SK-N-SH (cell line): ENCODE data around the gene ZSWIM1. TPM values are rescaled to one million over a fixed set of nuclear protein-coding genes. Genes with fewer than 3 reads are reported as not detected.

ENCODE experiments used
- CTCF ChIA-PET: fragments of 300-600, 350-600 bp; formaldehyde crosslinking; extraction: SDS; loops from one replicate; lab custom pipeline; 2021; lab: Yijun Ruan, JAX
- POLR2A ChIA-PET: fragments of 350-600 bp; sonication (Branson Sonifier 250); formaldehyde crosslinking; extraction: SDS; loops from one replicate; lab custom pipeline; 2020; ENCODE audit warnings: antibody characterized with exemption, inconsistent platforms; lab: Yijun Ruan, JAX
- DNase-seq: peaks from one replicate; pipeline ENCODE4 v3.0.0; 2012
- H2AFZ ChIP-seq: fragments of 200-600 bp; sonication (generic); 2 replicates; pipeline ENCODE4 v1.8.1; 2016; ENCODE audit warnings: antibody characterized with exemption, mild to moderate bottlenecking, low read depth
- H3F3A ChIP-seq: fragments of 200-600 bp; sonication (generic); replicated peaks from 2 replicates; pipeline ENCODE3; 2016; ENCODE audit warnings: antibody characterized with exemption, mild to moderate bottlenecking; ENCODE audit not compliant: insufficient read depth
- H3K27ac ChIP-seq, 2 experiments: fragments of 200-500 bp in 1 of 2; fragments of 200-600 bp in 1 of 2; sonication (Bioruptor generic) in 1 of 2; sonication (generic), shearing (Covaris generic) in 1 of 2; 2 replicates each; pipeline versions ENCODE4 v1.5.1 to v1.6.1; 2014 to 2016; ENCODE audit warnings: low read depth in 2 of 2, inconsistent platforms in 1 of 2, low read length in 1 of 2, mild to moderate bottlenecking in 1 of 2, mixed read lengths in 1 of 2
- H3K27me3 ChIP-seq: fragments of 200-600 bp; sonication (generic), shearing (Covaris generic); 2 replicates; pipeline ENCODE4 v1.6.1; 2016; ENCODE audit warnings: mixed run types; ENCODE audit not compliant: insufficient read depth
- H3K36me3 ChIP-seq, 2 experiments: fragments of 200-500 bp in 1 of 2; fragments of 200-600 bp in 1 of 2; sonication (Bioruptor generic) in 1 of 2; sonication (generic) in 1 of 2; replicated peaks in 1 of 2; 2 replicates each; pipeline versions ENCODE3 to v1.5.1; 2014 to 2016; ENCODE audit warnings: low read length in 1 of 2, mild to moderate bottlenecking in 1 of 2; ENCODE audit not compliant: insufficient read depth in 2 of 2, control insufficient read depth in 1 of 2
- H3K4me1 ChIP-seq, 2 experiments: fragments of 200-500 bp in 1 of 2; fragments of 200-600 bp in 1 of 2; sonication (Bioruptor generic) in 1 of 2; sonication (generic), shearing (Covaris generic) in 1 of 2; 2 replicates each; pipeline versions ENCODE4 v1.5.1 to v1.6.1; 2014 to 2016; ENCODE audit warnings: low read depth in 1 of 2, low read length in 1 of 2, mixed run types in 1 of 2; ENCODE audit not compliant: insufficient read depth in 2 of 2, control insufficient read depth in 1 of 2
- H3K4me2 ChIP-seq: fragments of 200-600 bp; sonication (generic), shearing (Covaris generic); 2 replicates; pipeline ENCODE4 v1.6.1; 2017; ENCODE audit warnings: mixed run types
- H3K4me3 ChIP-seq, 2 experiments: fragments of 200-500 bp in 1 of 2; fragments of 200-600 bp in 1 of 2; sonication (Bioruptor generic) in 1 of 2; sonication (generic), shearing (Covaris generic) in 1 of 2; 2 replicates each; pipeline versions ENCODE4 v1.5.1 to v1.8.1; 2014 to 2016; ENCODE audit warnings: low read depth in 2 of 2, inconsistent platforms in 1 of 2, low read length in 1 of 2, mild to moderate bottlenecking in 1 of 2, mixed read lengths in 1 of 2, moderate library complexity in 1 of 2
- H3K79me2 ChIP-seq: fragments of 200-600 bp; sonication (generic); 2 replicates; pipeline ENCODE4 v1.8.1; 2017; ENCODE audit warnings: mild to moderate bottlenecking; ENCODE audit not compliant: insufficient read depth
- H3K9ac ChIP-seq: fragments of 200-600 bp; sonication (generic); 2 replicates; pipeline ENCODE4 v1.6.1; 2017; ENCODE audit warnings: mixed run types
- H3K9me2 ChIP-seq: fragments of 200-600 bp; sonication (generic); 2 replicates; pipeline ENCODE4 v1.6.1; 2017; ENCODE audit warnings: mixed run types
- H3K9me3 ChIP-seq: fragments of 200-600 bp; sonication (generic); 2 replicates; pipeline ENCODE4 v1.6.1; 2017; ENCODE audit warnings: mixed run types, mild to moderate bottlenecking, moderate library complexity
- H4K20me1 ChIP-seq: fragments of 200-600 bp; sonication (generic); 2 replicates; pipeline ENCODE4 v1.6.1; 2017; ENCODE audit warnings: mild to moderate bottlenecking, mixed run types; ENCODE audit not compliant: insufficient read depth
- CHD2 ChIP-seq: fragments of 150-350 bp; IDR thresholded peaks from 2 replicates; pipeline ENCODE4 v1.6.1; 2018; ENCODE audit warnings: low read length; ENCODE audit not compliant: partially characterized antibody
- FOSL2 ChIP-seq: IDR thresholded peaks from 2 replicates; pipeline ENCODE4 v1.4.0; 2012; ENCODE audit warnings: low read depth, mild to moderate bottlenecking, moderate library complexity, borderline replicate concordance
- FOXJ3 ChIP-seq: sonication (generic); formaldehyde crosslinking; IDR thresholded peaks from 2 replicates; pipeline ENCODE4 v1.5.1; 2020; ENCODE audit warnings: mild to moderate bottlenecking, missing genetic modification reagents
- MEF2A ChIP-seq: IDR thresholded peaks from 2 replicates; pipeline ENCODE4 v1.4.0; 2012; ENCODE audit warnings: low read depth, borderline replicate concordance
- NFIC ChIP-seq: IDR thresholded peaks from 2 replicates; pipeline ENCODE4 v1.4.0; 2012; ENCODE audit warnings: borderline replicate concordance
- SIN3A ChIP-seq: IDR thresholded peaks from 2 replicates; pipeline ENCODE4 v1.6.1; 2012; ENCODE audit warnings: low read depth, mild to moderate bottlenecking, low read length, moderate library complexity, borderline replicate concordance
- SMC3 ChIP-seq: IDR thresholded peaks from 2 replicates; pipeline ENCODE4 v1.6.1; 2012; ENCODE audit warnings: low read depth, low read length, improper control_type of control experiment
- TEAD4 ChIP-seq: IDR thresholded peaks from 2 replicates; pipeline ENCODE4 v1.4.0; 2012; ENCODE audit warnings: mild to moderate bottlenecking, borderline replicate concordance; ENCODE audit not compliant: insufficient read depth
- YY1 ChIP-seq: IDR thresholded peaks from 2 replicates; pipeline ENCODE4 v1.4.0; 2012; ENCODE audit warnings: low read depth, mild to moderate bottlenecking
- WGBS: methylation state at CpG from one replicate; pipeline ENCODE4 v1.1.6; 2017; ENCODE audit warnings: low lambda C conversion rate; 5-methylcytosine and 5-hydroxymethylcytosine counted together
- polyA plus RNA-seq, 3 experiments: library from polyadenylated mRNA; depleted of rRNA; stranded (reverse); fragments of >200 nt; gene quantifications; 2 replicates each; pipeline ENCODE4 v1.2.3, GENCODE V29; 2012
- TF ChIP-seq, protein P1 (sequence below): fragments of 150-350 bp; IDR thresholded peaks from 2 replicates; pipeline ENCODE4 v1.6.1; 2016; ENCODE audit warnings: mild to moderate bottlenecking, low read depth, low read length
- TF ChIP-seq, protein P2 (sequence below): IDR thresholded peaks from 2 replicates; pipeline ENCODE4 v1.4.0; 2012; ENCODE audit warnings: low read depth, borderline replicate concordance

ZSWIM1 gene
- polyA plus RNA-seq, 1 of the 3 experiments (the other 2 are of a cell fraction), result 1.8 TPM

DNA sequence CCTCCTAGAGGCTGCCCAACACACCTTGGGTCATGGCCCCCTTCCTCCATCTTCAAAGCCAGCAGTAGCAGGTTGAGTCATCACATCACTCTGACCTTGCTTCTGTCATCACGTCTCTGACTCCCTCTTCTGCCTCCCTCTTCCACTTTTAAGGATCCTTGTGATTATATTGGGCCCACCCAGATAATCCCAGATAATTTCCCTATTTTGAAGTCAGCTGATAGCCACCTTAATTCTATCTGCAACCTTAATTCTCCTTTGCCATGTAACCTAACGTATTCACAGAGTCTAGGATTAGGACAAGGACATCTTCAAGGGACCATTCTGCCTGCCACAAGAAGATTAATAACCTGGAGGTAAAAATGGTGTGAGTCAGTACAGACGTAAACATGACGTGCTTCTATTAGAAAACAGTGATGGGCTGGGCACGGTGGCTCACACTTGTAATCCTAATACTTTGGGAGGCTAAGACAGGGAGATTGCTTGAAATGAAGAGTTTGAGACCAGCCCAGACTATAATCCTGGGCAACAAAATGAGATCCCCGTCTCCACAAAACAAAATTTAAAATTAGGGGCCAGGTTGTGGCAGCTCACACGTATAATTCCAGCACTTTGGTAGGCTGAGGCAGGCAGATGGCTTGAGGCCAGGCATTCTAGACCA is 20.3 kb upstream of the ZSWIM1 start:
- CTCF ChIA-PET, result interaction anchor here (1.2 kb wide), 1 partner anchor 62 kb away, joined by 5 read pairs; no protein-coding TSS in a partner anchor
- H3K4me3 ChIP-seq, result no peak overlapping the region
- no peaks in the 10 kb centered on the region for H3F3A ChIP-seq
- no peak overlapping the region for H3K4me2 ChIP-seq
- POLR2A ChIA-PET, result interaction anchor here (1.0 kb wide), 1 partner anchor 20 kb away, joined by 4 read pairs; no protein-coding TSS in a partner anchor
- no peaks in the 10 kb centered on the region for H3K36me3 ChIP-seq
- TF ChIP-seq NFIC (peak; percentile 52), MEF2A (no peak)
- peaks cover 15% of the 10 kb centered on the region for H3K79me2 ChIP-seq
- peaks cover 8 to 10% of the 10 kb centered on the region in 2 experiments; a peak in 2 of 4 replicates for H3K4me1 ChIP-seq
- no peaks in the 10 kb centered on the region for H3K9me3 ChIP-seq
- H4K20me1 ChIP-seq, result no peaks in the 10 kb centered on the region
- H2AFZ ChIP-seq, result no peak overlapping the region
- WGBS, result 60% methylated on average over 7 of the region's 7 CpGs
- no peak overlapping the region for H3K9ac ChIP-seq
- no peak for DNase-seq
- H3K27me3 ChIP-seq, result no peaks in the 10 kb centered on the region
- H3K9me2 ChIP-seq, result no peaks in the 10 kb centered on the region
- no peak overlapping the region for H3K27ac ChIP-seq

DNA sequence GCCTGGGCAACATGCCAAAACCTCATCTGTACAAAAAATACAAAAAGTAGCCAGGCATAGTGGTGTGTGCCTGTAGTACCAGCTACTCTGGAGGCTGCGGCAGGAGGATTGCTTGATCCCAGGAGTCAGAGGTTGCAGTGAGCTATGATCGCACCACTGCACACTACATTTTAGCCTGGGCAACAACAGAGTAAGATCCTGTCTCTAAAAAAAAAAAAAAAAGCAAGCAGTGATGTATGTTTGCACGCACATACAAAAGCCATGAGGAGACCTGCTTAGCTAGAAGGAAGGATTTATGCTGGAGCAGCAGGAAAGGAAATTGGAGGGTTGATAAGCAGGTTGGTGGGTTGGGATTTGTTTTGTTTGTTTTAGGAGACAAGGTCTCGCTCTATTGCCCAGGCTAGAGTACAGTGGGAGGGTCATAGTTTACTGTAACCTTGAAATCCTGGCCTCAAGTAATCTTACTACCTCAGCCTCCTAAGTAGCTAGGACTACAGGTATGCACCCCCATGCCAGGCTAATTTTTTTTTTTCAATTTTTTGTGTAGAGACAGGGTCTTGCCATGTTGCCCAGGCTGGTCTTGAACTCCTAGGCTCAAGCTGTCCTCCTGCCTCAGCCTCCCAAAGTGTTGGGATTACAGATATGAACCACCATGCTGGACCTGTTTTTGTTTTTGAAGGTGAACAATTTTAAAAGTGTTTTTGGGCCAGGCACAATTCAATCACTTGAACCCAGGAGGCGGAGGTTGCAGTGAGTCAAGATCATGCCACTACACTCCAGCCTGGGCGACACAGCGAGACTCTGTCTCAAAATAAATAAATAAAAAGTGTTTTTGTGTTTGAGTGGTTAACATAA is 19.6 kb upstream of the ZSWIM1 start:
- Histone ChIP-seq H3K27me3 (no peaks in the 10 kb centered on the region), H2AFZ (no peak overlapping the region), H4K20me1 (no peaks in the 10 kb centered on the region), H3K4me1 (peaks cover under 1 to 6% of the 10 kb centered on the region in 2 experiments; a peak in 1 of 4 replicates), H3K9ac (no peak overlapping the region), H3K9me3 (no peaks in the 10 kb centered on the region), H3K36me3 (no peaks in the 10 kb centered on the region), H3K4me3 (no peak overlapping the region), H3K79me2 (peaks cover 8% of the 10 kb centered on the region), H3K4me2 (no peak overlapping the region), H3K9me2 (no peaks in the 10 kb centered on the region), H3F3A (no peaks in the 10 kb centered on the region), H3K27ac (no peak overlapping the region)
- TF ChIP-seq, protein P1, sequence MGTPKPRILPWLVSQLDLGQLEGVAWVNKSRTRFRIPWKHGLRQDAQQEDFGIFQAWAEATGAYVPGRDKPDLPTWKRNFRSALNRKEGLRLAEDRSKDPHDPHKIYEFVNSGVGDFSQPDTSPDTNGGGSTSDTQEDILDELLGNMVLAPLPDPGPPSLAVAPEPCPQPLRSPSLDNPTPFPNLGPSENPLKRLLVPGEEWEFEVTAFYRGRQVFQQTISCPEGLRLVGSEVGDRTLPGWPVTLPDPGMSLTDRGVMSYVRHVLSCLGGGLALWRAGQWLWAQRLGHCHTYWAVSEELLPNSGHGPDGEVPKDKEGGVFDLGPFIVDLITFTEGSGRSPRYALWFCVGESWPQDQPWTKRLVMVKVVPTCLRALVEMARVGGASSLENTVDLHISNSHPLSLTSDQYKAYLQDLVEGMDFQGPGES, result no peak
- no peak for TF ChIP-seq SIN3A
- no peak for TF ChIP-seq YY1
- TF ChIP-seq, protein P2, sequence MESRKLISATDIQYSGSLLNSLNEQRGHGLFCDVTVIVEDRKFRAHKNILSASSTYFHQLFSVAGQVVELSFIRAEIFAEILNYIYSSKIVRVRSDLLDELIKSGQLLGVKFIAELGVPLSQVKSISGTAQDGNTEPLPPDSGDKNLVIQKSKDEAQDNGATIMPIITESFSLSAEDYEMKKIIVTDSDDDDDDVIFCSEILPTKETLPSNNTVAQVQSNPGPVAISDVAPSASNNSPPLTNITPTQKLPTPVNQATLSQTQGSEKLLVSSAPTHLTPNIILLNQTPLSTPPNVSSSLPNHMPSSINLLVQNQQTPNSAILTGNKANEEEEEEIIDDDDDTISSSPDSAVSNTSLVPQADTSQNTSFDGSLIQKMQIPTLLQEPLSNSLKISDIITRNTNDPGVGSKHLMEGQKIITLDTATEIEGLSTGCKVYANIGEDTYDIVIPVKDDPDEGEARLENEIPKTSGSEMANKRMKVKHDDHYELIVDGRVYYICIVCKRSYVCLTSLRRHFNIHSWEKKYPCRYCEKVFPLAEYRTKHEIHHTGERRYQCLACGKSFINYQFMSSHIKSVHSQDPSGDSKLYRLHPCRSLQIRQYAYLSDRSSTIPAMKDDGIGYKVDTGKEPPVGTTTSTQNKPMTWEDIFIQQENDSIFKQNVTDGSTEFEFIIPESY, result no peak
- no peak for TF ChIP-seq TEAD4
- no peak for TF ChIP-seq MEF2A
- TF ChIP-seq CHD2, result no peak
- TF ChIP-seq FOSL2, result no peak
- no peak for TF ChIP-seq SMC3
- no peak for TF ChIP-seq FOXJ3
- no peak for DNase-seq
- WGBS, result 89% methylated on average over 7 of the region's 7 CpGs
- CTCF ChIA-PET, result interaction anchor here (1.2 kb wide), 1 partner anchor 62 kb away, joined by 5 read pairs; no protein-coding TSS in a partner anchor
- POLR2A ChIA-PET, result interaction anchor here (1.0 kb wide), 1 partner anchor 19 kb away, joined by 4 read pairs; no protein-coding TSS in a partner anchor
